ENCODE measurements around the gene THSD4. TPM values are rescaled to one million over a fixed set of nuclear protein-coding genes. Genes with fewer than 3 reads are reported as not detected.

THSD4 gene
- total and polyA plus RNA-seq, 7 donors, result 0.21 to 3.1 (median 1.8) TPM

DNA sequence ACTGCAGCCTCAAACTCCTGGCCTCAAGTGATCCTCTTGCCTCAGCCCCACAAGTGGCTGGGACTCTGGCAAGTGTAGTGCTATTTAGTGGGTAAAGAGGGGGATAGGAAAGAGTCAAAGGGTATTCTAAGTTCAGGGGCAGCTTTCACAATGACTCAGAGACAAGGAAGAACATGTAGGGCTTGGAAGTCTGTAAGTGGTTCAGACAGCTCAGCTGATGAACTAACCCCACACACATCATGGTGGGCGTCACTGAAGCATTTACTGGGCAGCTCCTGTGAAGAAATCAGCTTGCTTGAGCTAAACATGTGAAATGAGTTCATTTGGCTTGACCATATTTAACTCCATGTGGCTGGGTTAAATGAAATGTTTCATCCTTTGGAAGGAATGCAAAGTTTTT is 34.6 kb upstream of the THSD4 start:
- Histone ChIP-seq H3K9me3 (no peaks in the 10 kb centered on the region), H3K27me3 (ENCODE audit: insufficient read depth in 3 of 3, low read length in 2 of 3) (peaks cover 0 to 4% (median 0%) of the 10 kb centered on the region in 3 donors), H3K4me1 (no peaks in the 10 kb centered on the region), H3K27ac (no peak overlapping the region), H3K4me3 (no peak overlapping the region), H3K36me3 (ENCODE audit: insufficient read depth in 1 of 2, low read depth in 1 of 2) (no peaks in the 10 kb centered on the region)
- TF ChIP-seq, protein P1, sequence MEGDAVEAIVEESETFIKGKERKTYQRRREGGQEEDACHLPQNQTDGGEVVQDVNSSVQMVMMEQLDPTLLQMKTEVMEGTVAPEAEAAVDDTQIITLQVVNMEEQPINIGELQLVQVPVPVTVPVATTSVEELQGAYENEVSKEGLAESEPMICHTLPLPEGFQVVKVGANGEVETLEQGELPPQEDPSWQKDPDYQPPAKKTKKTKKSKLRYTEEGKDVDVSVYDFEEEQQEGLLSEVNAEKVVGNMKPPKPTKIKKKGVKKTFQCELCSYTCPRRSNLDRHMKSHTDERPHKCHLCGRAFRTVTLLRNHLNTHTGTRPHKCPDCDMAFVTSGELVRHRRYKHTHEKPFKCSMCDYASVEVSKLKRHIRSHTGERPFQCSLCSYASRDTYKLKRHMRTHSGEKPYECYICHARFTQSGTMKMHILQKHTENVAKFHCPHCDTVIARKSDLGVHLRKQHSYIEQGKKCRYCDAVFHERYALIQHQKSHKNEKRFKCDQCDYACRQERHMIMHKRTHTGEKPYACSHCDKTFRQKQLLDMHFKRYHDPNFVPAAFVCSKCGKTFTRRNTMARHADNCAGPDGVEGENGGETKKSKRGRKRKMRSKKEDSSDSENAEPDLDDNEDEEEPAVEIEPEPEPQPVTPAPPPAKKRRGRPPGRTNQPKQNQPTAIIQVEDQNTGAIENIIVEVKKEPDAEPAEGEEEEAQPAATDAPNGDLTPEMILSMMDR (IDR thresholded peaks at IDR 0.05), result no peak
- 71 to 92% (median 87%) methylated on average over 1 of the region's 1 CpG for WGBS, 3 donors
- intact Hi-C loops (cut with DNase I), result no loop called here
- no peak for DNase-seq
- ATAC-seq, result no peak

DNA sequence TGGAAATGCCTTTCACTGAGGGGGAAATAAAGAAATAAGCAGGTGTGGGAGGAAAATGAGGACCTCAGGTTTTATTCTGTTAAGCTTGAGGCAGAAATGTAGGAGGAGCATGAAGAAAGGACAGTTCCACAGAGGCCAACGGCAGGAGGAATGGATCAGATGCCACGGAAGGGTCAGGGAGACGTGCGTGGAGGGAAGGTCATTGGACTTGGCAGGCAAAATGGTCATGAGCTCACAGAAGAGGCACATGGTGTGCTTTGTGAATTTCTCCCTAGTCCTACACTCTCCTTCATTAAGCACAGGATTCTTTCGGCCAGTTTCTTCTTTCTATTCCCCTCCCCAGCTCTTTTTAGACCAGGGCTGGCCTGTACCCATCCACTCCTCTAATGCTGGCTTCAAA is 32.5 kb upstream of the THSD4 start:
- Histone ChIP-seq H3K4me3 (no peak overlapping the region), H3K9me3 (no peaks in the 10 kb centered on the region), H3K36me3 (ENCODE audit: insufficient read depth in 1 of 2, low read depth in 1 of 2) (no peaks in the 10 kb centered on the region), H3K27ac (no peak overlapping the region), H3K4me1 (no peaks in the 10 kb centered on the region), H3K27me3 (ENCODE audit: insufficient read depth in 3 of 3, low read length in 2 of 3) (peaks cover 0 to 7% (median 3%) of the 10 kb centered on the region in 3 donors)
- WGBS, 3 donors, result 20 to 32% (median 27%) methylated on average over 5 of the region's 5 CpGs
- DNase-seq (no peak), ATAC-seq (no peak)
- intact Hi-C loops (cut with DNase I), result no loop called here
- TF ChIP-seq, protein P1 (IDR thresholded peaks at IDR 0.05), result no peak

DNA sequence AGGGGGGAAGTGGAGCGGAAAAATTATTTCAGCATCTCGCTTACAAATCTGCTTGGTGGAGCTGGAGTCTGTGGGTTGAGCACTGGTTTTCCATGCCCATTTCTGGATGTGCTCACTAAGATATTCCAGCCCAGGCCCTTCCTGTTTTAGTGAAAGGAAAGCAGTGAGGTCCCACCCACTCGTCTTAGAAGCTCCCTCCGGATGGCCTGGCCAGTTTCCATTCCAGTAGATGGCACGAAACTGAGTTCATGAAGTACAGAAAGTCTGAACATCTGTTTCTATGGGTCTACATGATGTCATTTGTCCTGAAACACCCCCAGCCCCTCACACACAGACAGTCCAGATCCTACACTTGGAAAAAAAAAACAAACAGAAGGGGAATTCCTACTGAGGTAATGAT is 31.9 kb upstream of the THSD4 start:
- WGBS, 3 donors, result 24 to 28% (median 24%) methylated on average over 5 of the region's 5 CpGs
- TF ChIP-seq, protein P1 (IDR thresholded peaks at IDR 0.05), result no peak
- no peaks in the 10 kb centered on the region for H3K4me1 ChIP-seq
- DNase-seq, result no peak
- peak in 1 of 4 donors; percentile 14 for ATAC-seq
- H3K4me3 ChIP-seq, result no peak overlapping the region
- no peaks in the 10 kb centered on the region for H3K9me3 ChIP-seq
- H3K27ac ChIP-seq, result no peak overlapping the region
- H3K27me3 ChIP-seq (ENCODE audit: insufficient read depth in 3 of 3, low read length in 2 of 3), result peaks cover 0 to 7% (median 3%) of the 10 kb centered on the region in 3 donors
- intact Hi-C loops (cut with DNase I), result no loop called here
- H3K36me3 ChIP-seq (ENCODE audit: insufficient read depth in 1 of 2, low read depth in 1 of 2), result no peaks in the 10 kb centered on the region

DNA sequence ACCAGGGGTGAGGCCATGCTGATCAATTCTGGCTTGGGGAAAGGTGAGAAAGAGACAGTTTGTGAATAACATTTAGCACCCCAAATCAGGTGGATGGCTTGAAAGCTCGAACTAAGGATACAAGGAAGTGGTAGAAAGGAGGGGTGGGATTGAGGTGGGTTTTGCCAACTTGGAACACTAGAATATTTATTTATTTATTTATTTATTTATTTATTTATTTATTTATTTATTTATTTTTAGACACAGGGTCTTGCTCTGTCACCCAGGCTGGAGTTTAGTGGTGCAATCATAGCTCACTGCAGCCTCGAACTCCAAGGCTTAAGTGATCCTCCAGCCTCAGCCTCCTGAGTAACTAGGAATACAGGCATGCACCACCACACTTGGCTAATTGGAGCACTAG is 31.0 kb upstream of the THSD4 start:
- TF ChIP-seq, protein P1 (IDR thresholded peaks at IDR 0.05), result no peak
- DNase-seq (no peak), ATAC-seq (no peak)
- Histone ChIP-seq H3K4me1 (no peaks in the 10 kb centered on the region), H3K27ac (no peak overlapping the region), H3K9me3 (no peaks in the 10 kb centered on the region), H3K4me3 (no peak overlapping the region), H3K36me3 (ENCODE audit: insufficient read depth in 1 of 2, low read depth in 1 of 2) (no peaks in the 10 kb centered on the region), H3K27me3 (ENCODE audit: insufficient read depth in 3 of 3, low read length in 2 of 3) (peaks cover 0 to 7% (median 3%) of the 10 kb centered on the region in 3 donors)
- intact Hi-C loops (cut with DNase I), result no loop called here
- 95 to 98% (median 97%) methylated on average over 2 of the region's 2 CpGs for WGBS, 3 donors

DNA sequence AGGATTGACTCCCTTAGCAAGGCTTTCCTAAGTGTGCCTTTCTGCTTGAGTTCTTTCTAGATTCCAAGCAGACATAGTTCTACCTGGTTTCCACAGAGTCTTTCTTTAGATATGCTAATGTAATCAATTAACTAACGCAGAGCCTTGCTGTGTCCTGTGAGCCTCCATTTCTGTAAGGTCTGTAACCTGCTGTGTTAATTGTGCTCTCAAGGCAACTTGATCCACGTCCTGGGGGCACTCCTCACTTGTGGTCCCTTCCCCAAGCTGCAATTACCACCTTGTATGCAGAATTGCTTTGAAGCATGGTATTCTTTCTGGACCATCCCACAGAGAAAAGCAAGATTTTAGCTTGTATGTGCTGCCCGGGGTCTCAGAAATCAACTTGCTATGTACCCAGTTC is 29.5 kb upstream of the THSD4 start:
- intact Hi-C loops (cut with DNase I), result no loop called here
- TF ChIP-seq, protein P1 (IDR thresholded peaks at IDR 0.05), result no peak
- WGBS, 3 donors, result 65 to 77% (median 71%) methylated on average over 3 of the region's 3 CpGs
- H3K36me3 ChIP-seq (ENCODE audit: insufficient read depth in 1 of 2, low read depth in 1 of 2), result no peaks in the 10 kb centered on the region
- peaks cover 3 to 7% (median 3%) of the 10 kb centered on the region in 3 donors for H3K27me3 ChIP-seq (ENCODE audit: insufficient read depth in 3 of 3, low read length in 2 of 3)
- H3K27ac ChIP-seq, result no peak overlapping the region
- H3K9me3 ChIP-seq, result no peaks in the 10 kb centered on the region
- no peaks in the 10 kb centered on the region for H3K4me1 ChIP-seq
- ATAC-seq (no peak), DNase-seq (no peak)
- H3K4me3 ChIP-seq, result no peak overlapping the region
